ENCODE data around the gene TBC1D24.
"Not testable (repeated sequence)": the region's sequence is repeated elsewhere in the genome, so short reads cannot be mapped to it uniquely, and the experiment has no call there.

Gene TBC1D24

DNA sequence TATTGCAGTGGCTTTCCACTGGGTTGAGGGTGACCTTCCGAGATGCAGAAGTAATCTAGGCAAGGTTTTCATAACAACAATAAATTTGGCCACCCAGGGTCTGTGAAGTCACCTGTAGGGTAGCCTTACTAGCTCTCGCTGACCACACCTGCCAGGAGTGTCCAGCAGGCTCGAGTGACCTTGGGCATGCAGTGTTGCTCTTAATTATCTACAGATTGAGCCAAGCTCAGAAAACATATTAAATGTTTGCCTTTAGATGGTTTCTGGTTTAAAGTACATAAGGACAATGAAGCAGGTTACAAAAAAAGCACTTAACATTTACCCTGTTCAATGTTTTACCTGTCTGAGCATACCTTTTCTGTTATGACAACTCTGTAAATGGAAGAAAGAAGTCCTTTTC is 1.8 kb downstream of the TBC1D24 start:
- H2AFZ ChIP-seq (ENCODE audit: low read depth, low read length): no peak overlapping the region
- peaks cover 7% of the 10 kb centered on the region; the same call in 1 of the 2 replicates for H4K20me1 ChIP-seq (ENCODE audit: insufficient read depth, low read length)
- no peak overlapping the region for H3K4me2 ChIP-seq (ENCODE audit: low read length)
- peaks cover 6% of the 10 kb centered on the region for H3K4me1 ChIP-seq (ENCODE audit: low read length)
- H3K27ac ChIP-seq (ENCODE audit: low read length): no peak overlapping the region
- no peaks in the 10 kb centered on the region for H3K9me3 ChIP-seq (ENCODE audit: insufficient read depth, low read length)
- H3K79me2 ChIP-seq (ENCODE audit: low read length): peaks cover 11% of the 10 kb centered on the region; the same call in 1 of the 2 replicates
- H3K9ac ChIP-seq (ENCODE audit: low read length): no peak overlapping the region
- H3K27me3 ChIP-seq (ENCODE audit: low read depth, low read length): no peaks in the 10 kb centered on the region
- no peaks in the 10 kb centered on the region for H3K36me3 ChIP-seq (replicated peaks; ENCODE audit: low read depth, low read length)
- no peak overlapping the region for H3K4me3 ChIP-seq (ENCODE audit: low read length)
- no peak for TF ChIP-seq EZH2phosphoT487 (IDR thresholded peaks at IDR 0.05; ENCODE audit: low read depth)
- TF ChIP-seq, protein P1, sequence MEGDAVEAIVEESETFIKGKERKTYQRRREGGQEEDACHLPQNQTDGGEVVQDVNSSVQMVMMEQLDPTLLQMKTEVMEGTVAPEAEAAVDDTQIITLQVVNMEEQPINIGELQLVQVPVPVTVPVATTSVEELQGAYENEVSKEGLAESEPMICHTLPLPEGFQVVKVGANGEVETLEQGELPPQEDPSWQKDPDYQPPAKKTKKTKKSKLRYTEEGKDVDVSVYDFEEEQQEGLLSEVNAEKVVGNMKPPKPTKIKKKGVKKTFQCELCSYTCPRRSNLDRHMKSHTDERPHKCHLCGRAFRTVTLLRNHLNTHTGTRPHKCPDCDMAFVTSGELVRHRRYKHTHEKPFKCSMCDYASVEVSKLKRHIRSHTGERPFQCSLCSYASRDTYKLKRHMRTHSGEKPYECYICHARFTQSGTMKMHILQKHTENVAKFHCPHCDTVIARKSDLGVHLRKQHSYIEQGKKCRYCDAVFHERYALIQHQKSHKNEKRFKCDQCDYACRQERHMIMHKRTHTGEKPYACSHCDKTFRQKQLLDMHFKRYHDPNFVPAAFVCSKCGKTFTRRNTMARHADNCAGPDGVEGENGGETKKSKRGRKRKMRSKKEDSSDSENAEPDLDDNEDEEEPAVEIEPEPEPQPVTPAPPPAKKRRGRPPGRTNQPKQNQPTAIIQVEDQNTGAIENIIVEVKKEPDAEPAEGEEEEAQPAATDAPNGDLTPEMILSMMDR (IDR thresholded peaks at IDR 0.05; ENCODE audit: low read depth, low read length): no peak

DNA sequence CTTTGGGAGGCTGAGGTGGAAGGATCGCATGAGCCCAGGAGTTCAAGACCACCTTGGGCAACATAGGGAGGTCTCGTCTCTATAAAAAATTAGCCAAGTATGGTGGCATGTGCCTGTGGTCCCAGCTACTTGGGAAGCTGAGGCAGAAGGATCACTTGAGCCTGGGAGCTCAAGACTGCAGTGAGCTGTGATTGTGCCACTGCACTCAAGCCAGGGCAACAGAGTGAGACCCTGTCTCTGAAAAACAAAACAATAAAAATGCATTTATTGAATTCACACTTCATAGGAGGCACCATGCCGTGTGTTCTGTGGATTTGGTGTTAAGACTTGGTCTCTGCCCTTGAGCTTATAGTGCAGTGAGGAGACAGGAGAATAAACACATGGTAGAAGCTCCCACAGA is 2.4 kb downstream of the TBC1D24 start:
- peaks cover 7% of the 10 kb centered on the region; the same call in 1 of the 2 replicates for H4K20me1 ChIP-seq (ENCODE audit: insufficient read depth, low read length)
- H2AFZ ChIP-seq (ENCODE audit: low read depth, low read length): no peak overlapping the region
- no peak overlapping the region for H3K4me3 ChIP-seq (ENCODE audit: low read length)
- no peak overlapping the region for H3K4me2 ChIP-seq (ENCODE audit: low read length)
- peaks cover 6% of the 10 kb centered on the region for H3K4me1 ChIP-seq (ENCODE audit: low read length)
- H3K36me3 ChIP-seq (replicated peaks; ENCODE audit: low read depth, low read length): no peaks in the 10 kb centered on the region
- H3K9me3 ChIP-seq (ENCODE audit: insufficient read depth, low read length): no peaks in the 10 kb centered on the region
- no peak overlapping the region for H3K9ac ChIP-seq (ENCODE audit: low read length)
- no peaks in the 10 kb centered on the region for H3K27me3 ChIP-seq (ENCODE audit: low read depth, low read length)
- H3K27ac ChIP-seq (ENCODE audit: low read length): no peak overlapping the region
- TF ChIP-seq EZH2phosphoT487 (IDR thresholded peaks at IDR 0.05; ENCODE audit: low read depth): no peak
- TF ChIP-seq, protein P1 (IDR thresholded peaks at IDR 0.05; ENCODE audit: low read depth, low read length): no peak
- peaks cover 11% of the 10 kb centered on the region; the same call in 1 of the 2 replicates for H3K79me2 ChIP-seq (ENCODE audit: low read length)

GRCh38 chr16:2478279-2478678 is 3.4 kb downstream of the TBC1D24 start:
- Histone ChIP-seq H3K4me1 (ENCODE audit: low read length) (peaks cover 6% of the 10 kb centered on the region), H3K9me3 (ENCODE audit: insufficient read depth, low read length) (no peaks in the 10 kb centered on the region), H3K79me2 (ENCODE audit: low read length) (peaks cover 11% of the 10 kb centered on the region; the same call in 1 of the 2 replicates), H2AFZ (ENCODE audit: low read depth, low read length) (no peak overlapping the region), H3K36me3 (replicated peaks; ENCODE audit: low read depth, low read length) (no peaks in the 10 kb centered on the region), H3K9ac (ENCODE audit: low read length) (no peak overlapping the region), H4K20me1 (ENCODE audit: insufficient read depth, low read length) (peaks cover 7% of the 10 kb centered on the region; the same call in 1 of the 2 replicates), H3K27ac (ENCODE audit: low read length) (no peak overlapping the region), H3K4me3 (ENCODE audit: low read length) (no peak overlapping the region), H3K27me3 (ENCODE audit: low read depth, low read length) (no peaks in the 10 kb centered on the region), H3K4me2 (ENCODE audit: low read length) (no peak overlapping the region)
- no peak for TF ChIP-seq EZH2phosphoT487 (IDR thresholded peaks at IDR 0.05; ENCODE audit: low read depth)
- TF ChIP-seq, protein P1 (IDR thresholded peaks at IDR 0.05; ENCODE audit: low read depth, low read length): no peak

- H3K27ac ChIP-seq (ENCODE audit: low read length); H3K27me3 ChIP-seq (ENCODE audit: low read depth, low read length); H3K9ac ChIP-seq (ENCODE audit: low read length); H2AFZ ChIP-seq (ENCODE audit: low read depth, low read length); H3K4me2 ChIP-seq (ENCODE audit: low read length); H3K4me3 ChIP-seq (ENCODE audit: low read length); H3K36me3 ChIP-seq (replicated peaks; ENCODE audit: low read depth, low read length); H3K9me3 ChIP-seq (ENCODE audit: insufficient read depth, low read length); H3K79me2 ChIP-seq (ENCODE audit: low read length); H3K4me1 ChIP-seq (ENCODE audit: low read length); H4K20me1 ChIP-seq (ENCODE audit: insufficient read depth, low read length): not testable (repeated sequence)
Measured at GRCh38 chr16:2479996-2480395, 5.1 kb downstream of the TBC1D24 start.
